MM.1S (cell line): ENCODE measurements around the gene PTPRE.

Source experiments
- CTCF ChIP-seq: fragments of 300-600 bp; sonication (generic); IDR thresholded peaks from 2 replicates; pipeline ENCODE4 v1.5.1; 2016; ENCODE audit warnings: antibody characterized with exemption, low read length, mixed read lengths
- EZH2 ChIP-seq: fragments of 300-600 bp; sonication (generic); optimal IDR thresholded peaks from 2 replicates; pipeline ENCODE3; 2017; ENCODE audit warnings: low read depth, mild to moderate bottlenecking, antibody characterized with exemption, low read length, mixed read lengths
- EZH2phosphoT487 ChIP-seq: fragments of 300-600 bp; sonication (generic); IDR thresholded peaks from 2 replicates; pipeline ENCODE4 v1.6.1; 2018; ENCODE audit warnings: antibody characterized with exemption, low read length

DNA sequence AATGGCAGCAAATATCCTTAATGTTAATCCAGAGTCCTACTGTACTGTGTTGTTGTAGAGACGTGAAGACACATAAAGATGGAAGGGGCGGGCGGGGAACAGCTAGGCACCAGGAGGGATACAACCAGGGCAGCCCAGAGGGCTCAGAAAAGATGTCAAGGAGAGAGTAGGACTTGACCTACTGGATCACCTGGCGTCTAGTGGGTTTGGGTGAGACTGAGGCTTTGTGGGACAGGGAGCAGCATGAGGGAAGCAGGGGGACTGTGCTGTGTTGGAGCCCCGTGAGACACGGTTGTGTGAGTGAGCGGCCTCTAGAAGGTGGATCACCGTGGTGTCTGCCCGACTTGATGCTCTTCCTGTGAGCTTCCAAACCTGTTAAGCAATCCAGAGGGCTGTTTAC, 68.0 kb downstream of the PTPRE start:
- TF ChIP-seq EZH2phosphoT487 (no peak), CTCF (no peak), EZH2 (no peak)
